ENCODE results near the gene SUSD1.
A peak's percentile ranks its signal among the peaks of the same experiment; 100 is the strongest.
"Not testable (repeated sequence)": the region's sequence is repeated elsewhere in the genome, so short reads cannot be mapped to it uniquely, and the experiment has no call there.

SUSD1 gene

GRCh38 chr9:112129246-112129645 is 45.9 kb downstream of the SUSD1 start:
- no peak for DNase-seq

DNA sequence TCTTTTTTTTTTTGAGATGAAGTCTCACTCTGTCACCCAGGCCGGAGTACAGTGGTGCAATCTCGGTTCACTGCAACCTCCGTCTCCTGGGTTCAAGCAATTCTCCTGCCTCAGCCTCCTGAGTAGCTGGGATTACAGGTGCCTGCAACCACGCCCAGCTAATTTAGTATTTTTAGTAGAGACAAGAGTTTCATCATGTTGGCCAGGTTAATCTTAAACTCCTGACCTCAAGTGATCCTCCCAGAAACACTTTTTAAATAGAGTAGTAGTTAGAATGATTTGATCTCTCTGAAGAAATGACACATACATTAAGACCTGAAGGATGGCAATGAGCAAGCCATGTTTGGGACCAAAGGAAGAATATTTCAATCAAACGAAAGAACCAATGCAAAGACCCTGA is 46.7 kb downstream of the SUSD1 start:
- DNase-seq, result not testable (repeated sequence)

GRCh38 chr9:112127281-112127680 is 47.8 kb downstream of the SUSD1 start:
- DNase-seq, result no peak

- no peak for DNase-seq
Measured at GRCh38 chr9:112125951-112126388, 49.1 kb downstream of the SUSD1 start.

DNA sequence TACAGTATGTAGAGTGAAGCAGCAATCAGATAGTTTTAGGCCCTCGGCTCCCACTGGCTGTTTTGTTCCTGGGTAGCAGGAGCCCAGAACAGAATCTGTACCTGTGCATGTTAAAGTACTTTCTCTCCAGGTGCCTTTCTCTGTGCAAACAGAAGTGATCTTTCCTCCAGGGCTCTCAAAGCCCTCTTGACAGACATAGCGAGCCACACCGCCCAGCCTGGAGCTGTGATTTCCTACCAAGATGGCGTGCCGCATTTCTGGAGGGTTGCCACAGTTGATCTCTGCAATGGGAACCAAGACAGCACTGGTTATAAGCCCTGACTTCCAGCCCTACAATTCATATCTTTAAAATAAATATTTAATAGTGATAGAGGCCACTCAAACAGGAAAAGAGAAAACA is 50.9 kb downstream of the SUSD1 start:
- DNase-seq, result no peak

- DNase-seq, result no peak
Measured at GRCh38 chr9:112121633-112122032, 53.5 kb downstream of the SUSD1 start.

GRCh38 chr9:112120439-112120925 is 54.6 kb downstream of the SUSD1 start:
- DNase-seq, result peak; percentile 8

- DNase-seq, result no peak
Measured at GRCh38 chr9:112120030-112120341, 55.1 kb downstream of the SUSD1 start.

- no peak for DNase-seq
Measured at GRCh38 chr9:112119225-112120029, 55.7 kb downstream of the SUSD1 start.

DNA sequence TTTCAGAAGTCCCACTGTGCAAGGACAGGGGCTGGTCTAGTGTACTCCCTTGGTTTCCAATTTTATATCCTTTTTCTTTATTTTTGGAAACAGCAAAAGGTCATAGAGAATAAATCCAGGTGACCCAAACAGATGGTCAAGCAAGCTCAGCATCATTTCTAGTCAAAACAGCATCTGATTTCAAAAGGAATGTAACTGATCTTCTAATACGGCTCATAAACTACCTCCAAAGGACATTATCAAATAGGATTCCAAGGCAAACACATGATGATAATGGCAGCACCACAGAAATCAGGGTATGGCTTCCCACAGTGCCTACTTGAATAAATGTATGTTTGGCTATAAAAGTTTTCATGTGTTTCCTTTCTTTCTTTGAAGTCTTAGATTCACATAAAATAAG is 57.1 kb downstream of the SUSD1 start:
- DNase-seq, result no peak

- no peak for DNase-seq
Measured at GRCh38 chr9:112115970-112116753, 58.9 kb downstream of the SUSD1 start.

DNA sequence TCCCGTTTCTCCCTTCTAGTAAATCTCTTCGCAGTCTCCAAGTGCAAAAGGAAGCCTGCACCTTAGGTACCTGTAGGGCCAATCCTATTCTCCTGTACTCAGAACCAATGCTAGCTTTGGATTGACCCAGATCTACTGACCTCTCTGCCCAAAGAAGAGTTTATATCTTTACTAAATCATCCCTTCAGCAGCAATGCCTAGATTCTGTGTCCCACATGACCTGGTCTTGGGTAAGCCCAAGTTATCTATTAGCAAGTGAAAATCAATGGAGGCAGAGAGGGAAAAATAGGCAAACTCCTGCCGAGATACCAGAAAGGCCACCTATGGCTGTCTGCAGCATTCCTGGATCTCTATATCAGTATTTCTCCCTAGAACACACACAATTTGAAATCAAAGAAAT is 60.0 kb downstream of the SUSD1 start:
- DNase-seq, result no peak

DNA sequence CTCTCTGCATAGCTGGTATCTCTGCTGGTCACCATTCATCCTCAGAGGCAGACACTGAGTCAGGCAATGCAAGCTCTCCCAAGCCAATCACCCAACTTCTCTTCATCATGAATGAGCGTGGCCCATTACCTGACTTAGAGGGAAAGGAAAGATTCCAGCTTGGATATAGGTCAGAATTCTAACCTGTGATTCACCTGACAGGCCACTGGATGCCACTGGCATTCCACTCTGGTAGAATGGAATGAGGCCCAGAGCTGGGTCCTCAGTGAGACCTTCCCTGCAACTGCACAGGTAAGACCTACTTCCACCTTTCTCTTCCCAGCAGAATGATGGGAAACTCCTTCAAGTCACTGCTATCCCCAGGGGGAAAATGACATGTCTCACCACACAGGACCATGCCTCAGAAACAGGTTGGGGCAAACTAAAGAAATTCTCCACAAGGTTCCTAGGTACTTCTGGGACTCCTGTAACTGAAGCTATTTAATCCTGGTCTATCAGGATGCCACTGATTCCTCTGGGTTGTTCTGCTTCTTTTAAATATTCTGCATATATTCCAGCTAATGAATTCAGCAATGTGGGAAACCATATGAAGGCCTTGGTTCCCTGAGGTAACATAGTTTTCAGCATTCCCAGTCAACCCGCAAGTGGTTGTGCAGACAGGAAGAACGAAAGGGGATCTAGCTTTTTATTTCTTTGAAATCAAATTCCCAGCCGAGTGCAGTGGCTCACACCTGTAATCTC is 62.0 kb downstream of the SUSD1 start:
- DNase-seq, result no peak

DNA sequence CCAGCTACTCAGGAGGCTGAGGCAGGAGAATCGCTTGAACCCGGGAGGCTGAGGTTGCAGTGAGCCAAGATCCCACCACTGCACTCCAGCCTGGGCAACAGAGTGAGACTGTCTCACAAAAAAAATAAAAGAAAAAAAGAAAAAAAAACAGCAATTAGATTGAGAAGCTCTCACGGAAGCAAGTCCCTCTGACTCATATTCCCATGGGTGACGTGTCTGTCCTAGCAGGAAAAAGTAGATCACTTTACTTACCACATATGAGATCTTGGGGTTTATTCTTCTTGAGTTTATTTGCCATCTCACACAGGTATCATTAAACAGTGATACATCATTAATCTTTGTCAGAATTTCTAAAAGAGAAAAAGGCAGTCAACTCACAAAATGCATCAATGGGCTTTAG is 62.6 kb downstream of the SUSD1 start:
- peak; percentile 83 for DNase-seq

GRCh38 chr9:112111461-112111860 is 63.6 kb downstream of the SUSD1 start:
- no peak for DNase-seq

GRCh38 chr9:112110777-112111113 is 64.4 kb downstream of the SUSD1 start:
- no peak for DNase-seq

DNA sequence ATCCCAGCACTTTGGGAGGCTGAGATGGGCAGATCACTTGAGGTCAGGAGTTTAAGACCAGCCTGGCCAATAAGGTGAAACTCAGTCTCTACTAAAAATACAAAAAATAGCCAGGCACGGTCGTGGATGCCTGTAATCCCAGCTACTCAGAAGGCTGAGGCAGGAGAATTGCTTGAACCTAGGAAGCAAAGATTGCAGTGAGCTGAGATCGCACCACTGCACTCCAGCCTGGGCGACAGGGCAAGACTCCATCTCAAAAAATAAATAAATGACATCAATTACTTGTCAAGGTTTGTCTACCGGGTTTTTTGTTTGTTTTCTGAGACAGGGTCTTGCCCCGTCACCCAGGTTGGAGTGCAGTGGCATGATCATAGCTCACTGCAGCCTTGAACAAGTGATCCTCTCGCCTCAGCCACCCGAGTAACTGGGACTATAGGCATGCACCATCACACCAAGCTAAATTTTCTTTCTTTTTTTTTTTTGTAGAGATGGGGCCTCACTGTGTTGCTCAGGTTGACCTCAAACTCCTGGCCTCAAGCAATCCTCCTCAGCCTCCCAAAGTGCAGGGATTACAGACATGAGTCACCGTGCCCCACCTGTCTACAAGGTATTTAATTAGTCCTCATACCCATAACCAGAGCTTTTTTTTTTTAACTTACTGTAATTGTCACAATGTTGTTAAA is 64.9 kb downstream of the SUSD1 start:
- no peak for DNase-seq

GRCh38 chr9:112104901-112105300 is 70.2 kb downstream of the SUSD1 start:
- no peak for DNase-seq

- no peak for DNase-seq
Measured at GRCh38 chr9:112104401-112104800, 70.7 kb downstream of the SUSD1 start.

DNA sequence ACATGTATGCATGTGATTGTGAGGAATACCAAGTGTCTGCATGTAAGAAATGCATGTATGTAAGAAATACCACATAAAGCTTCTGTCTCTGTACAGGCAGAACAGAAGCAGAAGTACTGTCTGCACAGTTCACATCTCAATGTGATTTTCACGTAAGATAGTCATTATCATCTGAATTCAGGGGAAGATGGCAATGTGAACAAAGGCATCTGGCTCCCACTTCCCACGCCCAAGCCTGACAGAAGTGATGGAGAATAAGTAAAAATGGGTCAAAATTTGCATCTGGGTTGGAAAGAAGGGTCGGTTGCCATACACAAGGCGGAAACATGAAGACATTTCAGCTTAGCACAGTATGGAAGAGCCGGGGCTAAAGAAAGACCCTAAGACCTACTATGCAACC is 71.7 kb downstream of the SUSD1 start:
- DNase-seq, result no peak

DNA sequence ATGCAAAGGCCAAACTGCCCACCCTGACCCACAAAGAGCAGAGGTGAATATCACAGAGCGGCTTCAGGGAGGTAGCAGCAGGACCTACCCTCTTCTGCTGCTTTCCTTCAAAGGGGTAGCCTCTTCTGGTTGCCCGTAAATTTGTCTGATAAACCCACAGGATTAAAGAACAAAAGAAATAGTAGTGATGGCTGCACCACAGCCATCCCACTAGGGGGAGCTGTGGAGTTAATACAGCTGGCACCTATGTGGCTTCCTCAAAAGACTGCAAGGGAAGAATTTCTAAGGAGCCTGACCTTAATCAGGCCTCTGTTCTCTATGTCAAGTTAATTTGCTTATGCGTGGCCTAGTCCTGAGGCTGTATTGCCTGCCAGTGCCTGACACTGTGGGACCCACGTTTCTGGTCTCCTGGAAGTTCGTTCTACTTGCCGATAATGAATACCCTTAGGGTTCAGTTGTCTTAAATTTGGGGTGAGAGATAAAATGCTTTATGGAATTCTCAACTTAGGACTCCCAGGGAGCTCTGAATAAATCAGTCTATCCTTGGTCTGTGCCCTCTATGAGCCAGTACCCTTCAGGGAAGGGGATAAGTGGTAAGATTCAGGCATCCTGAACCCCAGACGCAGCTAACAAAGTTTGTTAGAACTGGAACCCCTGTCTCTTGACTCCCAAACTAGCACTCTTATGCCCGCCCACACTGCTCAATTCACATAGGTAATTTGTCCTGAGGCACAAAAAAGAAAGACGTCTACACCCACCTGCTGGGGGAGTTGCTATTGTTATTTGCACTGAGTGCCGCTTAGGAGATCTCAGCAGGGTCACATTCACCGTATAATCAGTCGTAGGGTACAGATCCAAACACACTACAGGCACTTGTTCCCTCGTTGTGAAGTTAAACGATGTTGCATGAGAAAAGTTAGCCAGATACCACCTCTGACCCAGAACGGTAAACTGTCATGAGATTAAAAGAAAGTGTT is 77.1 kb downstream of the SUSD1 start:
- DNase-seq, result peak; percentile 66
